H9 (cell line): ENCODE measurements around the gene NAP1L5. TPM values are rescaled to one million over a fixed set of nuclear protein-coding genes. Genes with fewer than 3 reads are reported as not detected.

Experiments
- DNase-seq: peaks from one replicate; pipeline ENCODE4 v3.0.0-alpha.2; 2017
- H2AFZ ChIP-seq: one replicate; pipeline ENCODE4 v1.6.1; 2013; ENCODE audit warnings: mild to moderate bottlenecking, low read length, control low read depth, moderate library complexity
- H2AK5ac ChIP-seq: 2 replicates; pipeline ENCODE4 v1.6.1; 2013; ENCODE audit warnings: low read length, control low read depth, mixed read lengths; ENCODE audit not compliant: insufficient read length
- H2BK120ac ChIP-seq: one replicate; pipeline ENCODE4 v1.6.1; 2013; ENCODE audit warnings: low read depth, mild to moderate bottlenecking, low read length, control low read depth, inconsistent platforms; ENCODE audit not compliant: poor library complexity, severe bottlenecking
- H2BK12ac ChIP-seq: 2 replicates; pipeline ENCODE4 v1.6.1; 2013; ENCODE audit warnings: low read length, control low read depth, mixed read lengths, low read depth; ENCODE audit not compliant: insufficient read length
- H2BK15ac ChIP-seq: 2 replicates; pipeline ENCODE4 v1.6.1; 2013; ENCODE audit warnings: low read depth, low read length, control low read depth
- H2BK20ac ChIP-seq: one replicate; pipeline ENCODE4 v1.6.1; 2013; ENCODE audit warnings: low read depth, mild to moderate bottlenecking, low read length, control low read depth, inconsistent platforms; ENCODE audit not compliant: poor library complexity, severe bottlenecking
- H2BK5ac ChIP-seq: 2 replicates; pipeline ENCODE4 v1.6.1; 2013; ENCODE audit warnings: low read length, control low read depth, mixed read lengths; ENCODE audit not compliant: insufficient read length
- H3K14ac ChIP-seq: 2 replicates; pipeline ENCODE4 v1.6.1; 2013; ENCODE audit warnings: low read length, control low read depth; ENCODE audit not compliant: insufficient read depth
- H3K18ac ChIP-seq: 2 replicates; pipeline ENCODE4 v1.6.1; 2013; ENCODE audit warnings: low read depth, mild to moderate bottlenecking, mixed read lengths, low read length, control low read depth; ENCODE audit not compliant: insufficient read length
- H3K23ac ChIP-seq: 2 replicates; pipeline ENCODE4 v1.6.1; 2013; ENCODE audit warnings: low read length, control low read depth, mixed read lengths, low read depth; ENCODE audit not compliant: insufficient read length
- H3K23me2 ChIP-seq: 2 replicates; pipeline ENCODE4 v1.6.1; 2013; ENCODE audit warnings: low read depth, mild to moderate bottlenecking, mixed read lengths, low read length, control low read depth; ENCODE audit not compliant: insufficient read length, poor library complexity, severe bottlenecking
- H3K27ac ChIP-seq: 2 replicates; pipeline ENCODE4 v1.5.1; 2013; ENCODE audit warnings: low read length, control low read depth, mixed read lengths, low read depth; ENCODE audit not compliant: insufficient read length
- H3K27me3 ChIP-seq: 2 replicates; pipeline ENCODE4 v1.6.1; 2013; ENCODE audit warnings: low read length, control low read depth, inconsistent platforms; ENCODE audit not compliant: insufficient read depth
- H3K4ac ChIP-seq: 2 replicates; pipeline ENCODE4 v1.6.1; 2013; ENCODE audit warnings: low read depth, mild to moderate bottlenecking, control low read depth, inconsistent platforms, low read length, moderate library complexity
- H3K4me1 ChIP-seq: 2 replicates; pipeline ENCODE4 v1.6.1; 2013; ENCODE audit warnings: low read length, control low read depth, inconsistent platforms; ENCODE audit not compliant: insufficient read depth
- H3K4me2 ChIP-seq: 2 replicates; pipeline ENCODE4 v1.6.1; 2013; ENCODE audit warnings: low read length, control low read depth, mixed read lengths; ENCODE audit not compliant: insufficient read length, insufficient read depth
- H3K56ac ChIP-seq: 2 replicates; pipeline ENCODE4 v1.6.1; 2013; ENCODE audit warnings: low read depth, mild to moderate bottlenecking, mixed read lengths, low read length, control low read depth; ENCODE audit not compliant: insufficient read length
- H3K79me1 ChIP-seq: 2 replicates; pipeline ENCODE4 v1.6.1; 2013; ENCODE audit warnings: low read depth, mild to moderate bottlenecking, moderate library complexity, low read length, control low read depth, inconsistent platforms; ENCODE audit not compliant: insufficient read depth, poor library complexity, severe bottlenecking
- H3K79me2 ChIP-seq: 2 replicates; pipeline ENCODE4 v1.6.1; 2013; ENCODE audit warnings: low read length, control low read depth, inconsistent platforms; ENCODE audit not compliant: insufficient read depth
- H3K9ac ChIP-seq: 2 replicates; pipeline ENCODE4 v1.6.1; 2013; ENCODE audit warnings: low read length, control low read depth, mixed read lengths; ENCODE audit not compliant: insufficient read length; ENCODE audit errors: extremely low read depth
- H3K9me3 ChIP-seq: one replicate; pipeline ENCODE4 v1.6.1; 2013; ENCODE audit warnings: low read depth, low read length, inconsistent platforms; ENCODE audit not compliant: control insufficient read depth
- H3T11ph ChIP-seq: one replicate; pipeline ENCODE4 v1.6.1; 2013; ENCODE audit warnings: mild to moderate bottlenecking, low read length, control low read depth, inconsistent platforms
- H4K20me1 ChIP-seq: one replicate; pipeline ENCODE4 v1.6.1; 2013; ENCODE audit not compliant: control insufficient read depth, insufficient read length, insufficient read depth
- H4K5ac ChIP-seq: 2 replicates; pipeline ENCODE4 v1.6.1; 2013; ENCODE audit warnings: low read depth, mild to moderate bottlenecking, mixed read lengths, low read length, control low read depth; ENCODE audit not compliant: insufficient read length
- H4K8ac ChIP-seq: replicated peaks from 2 replicates; pipeline ENCODE4 v1.6.1; 2013; ENCODE audit warnings: low read length, control low read depth, mixed read lengths, low read depth; ENCODE audit not compliant: insufficient read length
- H4K91ac ChIP-seq: 2 replicates; pipeline ENCODE4 v1.6.1; 2013; ENCODE audit warnings: low read depth, mild to moderate bottlenecking, moderate library complexity, mixed read lengths, low read length, control low read depth; ENCODE audit not compliant: insufficient read length
- H3K27ac Mint-ChIP-seq, 3 experiments: 2 replicates in 2 of 3; 3 replicates in 1 of 3; pipeline ENCODE4 v1.8.0; 2020 to 2021; ENCODE audit warnings: mixed read lengths in 3 of 3, mild to moderate bottlenecking in 1 of 3, moderate library complexity in 1 of 3
- H3K27me3 Mint-ChIP-seq: 2 replicates; pipeline ENCODE4 v1.8.0; 2021; ENCODE audit warnings: low read depth, mild to moderate bottlenecking, moderate library complexity, mixed read lengths
- H3K36me3 Mint-ChIP-seq, 3 experiments: 2 replicates in 2 of 3; 3 replicates in 1 of 3; pipeline ENCODE4 v1.8.0; 2020 to 2021; ENCODE audit warnings: low read depth in 3 of 3, mixed read lengths in 3 of 3; ENCODE audit not compliant: insufficient read depth in 1 of 3
- H3K4me1 Mint-ChIP-seq, 2 experiments: 2 replicates each; pipeline ENCODE4 v1.8.0; 2020; ENCODE audit warnings: mixed read lengths in 2 of 2
- H3K4me3 Mint-ChIP-seq, 2 experiments: 2 replicates in 1 of 2; 3 replicates in 1 of 2; pipeline ENCODE4 v1.8.0; 2020 to 2021; ENCODE audit warnings: mild to moderate bottlenecking in 2 of 2, mixed read lengths in 2 of 2, moderate library complexity in 1 of 2
- H3K9me3 Mint-ChIP-seq, 2 experiments: 2 replicates in 1 of 2; 3 replicates in 1 of 2; pipeline ENCODE4 v1.8.0; 2020; ENCODE audit warnings: mild to moderate bottlenecking in 2 of 2, mixed read lengths in 2 of 2, moderate library complexity in 1 of 2
- WGBS: extraction: QIAGEN DNeasy Blood & Tissue Kit; methylation state at CpG from one replicate; pipeline ENCODE4 v1.1.7; 2013; ENCODE audit warnings: missing lambda C conversion rate, low lambda C conversion rate, mixed read lengths; ENCODE audit not compliant: insufficient read length; ENCODE audit errors: extremely low coverage; 5-methylcytosine and 5-hydroxymethylcytosine counted together
- total RNA-seq: library from RNA; stranded (reverse); gene quantifications from 2 replicates; pipeline ENCODE4 v1.2.1, GENCODE V29; 2021
- TF ChIP-seq, protein P1 (sequence below): fragments of 200-600 bp; sonication (generic); conservative IDR thresholded peaks from 3 replicates; pipeline ENCODE4 v1.8.0; 2021; ENCODE audit warnings: antibody characterized with exemption, mild to moderate bottlenecking

NAP1L5 gene
- total RNA-seq, 1 experiment from 2014 or later, result 2.2 TPM

DNA sequence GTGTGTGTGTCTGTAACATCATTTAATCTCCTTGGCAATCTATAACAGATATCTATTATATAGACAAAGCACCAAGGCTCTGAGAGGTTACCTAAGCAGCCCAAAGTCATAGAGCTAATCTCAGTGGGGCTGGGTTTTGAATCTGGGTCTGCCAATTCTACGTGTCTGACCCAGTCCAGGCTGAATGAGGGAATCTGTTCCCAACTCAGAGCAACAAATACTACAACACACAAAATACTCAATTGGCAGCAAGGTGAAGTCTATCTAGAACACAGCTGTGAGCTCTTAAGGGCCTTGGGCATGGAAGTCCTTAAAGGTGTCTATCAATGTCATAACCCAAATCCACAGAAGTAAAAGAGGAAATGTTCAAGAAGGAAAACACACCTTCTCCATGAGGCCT lies 47.5 kb upstream of the NAP1L5 start:
- WGBS, result no CpG with 5 or more reads among the region's 1 CpG

More for the DNA sequence above, 47.5 kb upstream of the NAP1L5 start:
- Histone ChIP-seq H2BK120ac (no peak overlapping the region), H3K4ac (no peak overlapping the region), H4K20me1 (no peaks in the 10 kb centered on the region), H3K79me1 (no peaks in the 10 kb centered on the region), H2AFZ (no peak overlapping the region), H3K23me2 (no peaks in the 10 kb centered on the region), H3K9me3 (no peaks in the 10 kb centered on the region), H2BK20ac (no peak overlapping the region), H4K91ac (no peak overlapping the region), H3K4me1 (no peaks in the 10 kb centered on the region), H3K18ac (no peak overlapping the region), H3T11ph (no peak overlapping the region), H3K14ac (no peak overlapping the region), H4K5ac (no peak overlapping the region), H2BK12ac (no peak overlapping the region), H3K27ac (no peak overlapping the region), H3K9ac (no peak overlapping the region), H3K23ac (no peak overlapping the region), H3K56ac (no peak overlapping the region), H4K8ac (no peak overlapping the region), H2BK15ac (no peak overlapping the region), H3K79me2 (no peaks in the 10 kb centered on the region), H2BK5ac (no peak overlapping the region), H3K27me3 (no peaks in the 10 kb centered on the region), H2AK5ac (no peak overlapping the region), H3K4me2 (no peak overlapping the region)
- Mint-ChIP-seq H3K27ac (0 out of 7 replicates have a peak overlapping the region, but pooled peaks of 1 of the 3 experiments have one; percentile 19), H3K9me3 (no peaks in the 10 kb centered on the region), H3K36me3 (peaks cover 19 to 33% (median 29%) of the 10 kb centered on the region in 3 experiments; a peak in 6 of 7 replicates), H3K27me3 (no peaks in the 10 kb centered on the region), H3K4me3 (no peak overlapping the region), H3K4me1 (peaks cover 5 to 15% of the 10 kb centered on the region in 2 experiments)
- TF ChIP-seq, protein P1, sequence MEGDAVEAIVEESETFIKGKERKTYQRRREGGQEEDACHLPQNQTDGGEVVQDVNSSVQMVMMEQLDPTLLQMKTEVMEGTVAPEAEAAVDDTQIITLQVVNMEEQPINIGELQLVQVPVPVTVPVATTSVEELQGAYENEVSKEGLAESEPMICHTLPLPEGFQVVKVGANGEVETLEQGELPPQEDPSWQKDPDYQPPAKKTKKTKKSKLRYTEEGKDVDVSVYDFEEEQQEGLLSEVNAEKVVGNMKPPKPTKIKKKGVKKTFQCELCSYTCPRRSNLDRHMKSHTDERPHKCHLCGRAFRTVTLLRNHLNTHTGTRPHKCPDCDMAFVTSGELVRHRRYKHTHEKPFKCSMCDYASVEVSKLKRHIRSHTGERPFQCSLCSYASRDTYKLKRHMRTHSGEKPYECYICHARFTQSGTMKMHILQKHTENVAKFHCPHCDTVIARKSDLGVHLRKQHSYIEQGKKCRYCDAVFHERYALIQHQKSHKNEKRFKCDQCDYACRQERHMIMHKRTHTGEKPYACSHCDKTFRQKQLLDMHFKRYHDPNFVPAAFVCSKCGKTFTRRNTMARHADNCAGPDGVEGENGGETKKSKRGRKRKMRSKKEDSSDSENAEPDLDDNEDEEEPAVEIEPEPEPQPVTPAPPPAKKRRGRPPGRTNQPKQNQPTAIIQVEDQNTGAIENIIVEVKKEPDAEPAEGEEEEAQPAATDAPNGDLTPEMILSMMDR, result no peak
- DNase-seq, result no peak
